T-helper 17 cell (primary cell): Measurements from ENCODE around the gene MAGI1. TPM values are rescaled to one million over a fixed set of nuclear protein-coding genes. Genes with fewer than 3 reads are reported as not detected.

Experiments
- ATAC-seq: fragments of 150-1000 bp; cut with Tn5 transposase; 2 replicates; pipeline ENCODE4 v1.10.0; 2021; ENCODE audit warnings: mild to moderate bottlenecking, moderate library complexity
- DNase-seq, 3 donors: peaks; one replicate each; pipeline versions ENCODE4 v3.0.0 to v3.0.0-alpha.2; 2020 to 2021
- H3K9me3 ChIP-seq: one replicate; pipeline ENCODE4 v1.7.0; 2013; ENCODE audit warnings: low read length, mild to moderate bottlenecking; ENCODE audit not compliant: control insufficient read depth, poor library complexity, severe bottlenecking
- H3K27ac Mint-ChIP-seq: one replicate; pipeline ENCODE4 v1.8.0; 2022; ENCODE audit warnings: mild to moderate bottlenecking, moderate library complexity, mixed read lengths
- H3K27me3 Mint-ChIP-seq: one replicate; pipeline ENCODE4 v1.8.0; 2022; ENCODE audit warnings: mixed read lengths
- H3K36me3 Mint-ChIP-seq: one replicate; pipeline ENCODE4 v1.8.0; 2022; ENCODE audit warnings: low read depth, mixed read lengths
- H3K4me1 Mint-ChIP-seq: one replicate; pipeline ENCODE4 v1.8.0; 2022; ENCODE audit warnings: mild to moderate bottlenecking, mixed read lengths
- H3K4me3 Mint-ChIP-seq: one replicate; pipeline ENCODE4 v1.8.0; 2022; ENCODE audit warnings: mild to moderate bottlenecking, moderate library complexity, mixed read lengths
- total RNA-seq, 4 donors: library from RNA in 2 of 4; stranded (reverse) in 2 of 4; gene quantifications; one replicate each; pipeline ENCODE4 v1.2.3 and lab custom pipeline; 2022 to 2026

Gene MAGI1
- total RNA-seq, 2 donors from 2014 or later = not detected

DNA sequence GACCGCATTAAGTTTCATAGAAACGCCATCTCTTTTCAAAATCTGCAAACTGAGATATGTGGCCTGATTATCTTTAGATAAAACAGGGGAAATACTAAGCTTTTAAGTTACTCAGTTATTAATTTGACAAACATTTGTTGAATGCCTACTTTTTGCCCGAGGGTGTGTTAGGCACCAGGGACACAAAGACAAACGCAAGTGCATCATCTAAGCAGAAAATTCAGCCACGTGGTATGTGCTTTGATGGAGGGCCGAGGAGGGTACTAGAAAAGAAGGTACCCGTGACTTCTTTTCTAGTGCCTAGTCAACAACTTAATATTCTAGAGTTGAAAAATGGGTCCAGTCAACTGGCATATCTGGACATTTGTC is 594.3 kb downstream of the MAGI1 start:
- Mint-ChIP-seq H3K4me1 (no peaks in the 10 kb centered on the region), H3K36me3 (no peaks in the 10 kb centered on the region), H3K27ac (no peak overlapping the region), H3K27me3 (no peaks in the 10 kb centered on the region), H3K4me3 (no peak overlapping the region)
- DNase-seq (no peak), ATAC-seq (no peak)
- H3K9me3 ChIP-seq = no peaks in the 10 kb centered on the region

DNA sequence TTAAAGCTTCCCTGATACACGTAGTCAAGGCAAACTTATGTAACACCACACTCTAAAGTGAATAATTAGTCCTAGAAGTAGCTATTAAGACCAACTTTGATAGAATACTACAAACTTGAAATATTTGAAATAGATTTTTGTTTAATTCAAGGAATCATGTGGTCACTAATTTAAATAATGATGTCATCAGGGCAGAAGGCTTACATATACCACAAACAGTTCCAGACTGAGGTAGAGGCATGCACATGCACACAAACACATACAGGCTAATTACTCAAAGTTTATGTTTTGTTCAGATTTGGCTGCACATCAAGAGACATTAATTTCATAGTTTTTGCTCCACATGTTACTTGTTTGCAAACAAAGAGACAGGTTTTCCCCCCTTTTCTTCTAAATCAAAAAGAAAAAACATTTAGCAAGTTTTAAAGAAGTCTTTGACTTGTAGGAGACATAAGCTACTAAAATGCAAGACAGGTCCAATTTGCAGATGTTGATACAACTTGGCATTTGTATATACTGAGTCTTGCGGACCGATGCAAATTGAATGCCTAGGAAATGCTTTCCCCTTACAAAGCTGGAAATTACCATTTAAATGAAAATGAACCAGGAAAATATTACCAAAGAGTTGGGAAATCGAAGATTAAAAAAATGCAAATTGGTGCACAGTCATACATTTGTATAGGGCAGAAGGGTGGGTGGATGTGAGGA is 594.8 kb downstream of the MAGI1 start:
- DNase-seq = no peak
- H3K27ac Mint-ChIP-seq = no peak overlapping the region
- H3K9me3 ChIP-seq = no peaks in the 10 kb centered on the region
- H3K36me3 Mint-ChIP-seq = no peaks in the 10 kb centered on the region
- H3K4me3 Mint-ChIP-seq = no peak overlapping the region
- H3K4me1 Mint-ChIP-seq = no peaks in the 10 kb centered on the region
- no peak for ATAC-seq
- H3K27me3 Mint-ChIP-seq = no peaks in the 10 kb centered on the region

DNA sequence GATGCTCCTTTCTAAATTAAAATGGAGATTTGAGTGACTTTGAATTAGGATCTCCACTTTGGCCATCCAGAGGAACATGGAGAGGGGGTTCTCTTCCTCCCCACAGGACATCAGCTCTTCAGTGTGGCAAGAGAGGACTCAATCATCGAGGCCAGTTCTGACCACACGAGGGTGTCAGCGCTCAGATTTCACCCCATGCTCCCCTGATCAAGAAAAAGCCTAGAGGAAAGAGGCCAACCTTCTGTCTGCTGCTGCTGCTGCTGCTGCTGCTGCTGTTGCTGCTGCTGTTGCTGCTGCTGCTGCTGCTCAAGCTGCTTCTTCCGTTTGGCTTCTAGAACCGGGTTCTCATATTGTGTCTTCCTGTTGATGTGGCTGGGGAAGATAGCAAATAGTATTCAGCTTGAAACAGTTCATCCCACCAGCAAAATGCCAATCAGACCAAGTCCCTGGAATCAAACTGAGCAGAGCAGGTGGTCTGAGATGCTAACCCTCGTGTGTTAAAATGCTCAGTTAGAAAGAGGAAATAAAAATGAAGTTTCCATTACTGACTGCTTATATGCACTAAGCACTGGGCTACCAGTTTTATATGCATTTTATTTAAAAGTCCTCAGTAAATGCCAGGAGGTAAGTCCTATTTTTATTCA is 599.0 kb downstream of the MAGI1 start:
- no peaks in the 10 kb centered on the region for H3K36me3 Mint-ChIP-seq
- H3K9me3 ChIP-seq = no peaks in the 10 kb centered on the region
- no peak overlapping the region for H3K4me3 Mint-ChIP-seq
- DNase-seq = no peak
- no peaks in the 10 kb centered on the region for H3K4me1 Mint-ChIP-seq
- ATAC-seq = no peak
- H3K27ac Mint-ChIP-seq = no peak overlapping the region
- H3K27me3 Mint-ChIP-seq = no peaks in the 10 kb centered on the region

DNA sequence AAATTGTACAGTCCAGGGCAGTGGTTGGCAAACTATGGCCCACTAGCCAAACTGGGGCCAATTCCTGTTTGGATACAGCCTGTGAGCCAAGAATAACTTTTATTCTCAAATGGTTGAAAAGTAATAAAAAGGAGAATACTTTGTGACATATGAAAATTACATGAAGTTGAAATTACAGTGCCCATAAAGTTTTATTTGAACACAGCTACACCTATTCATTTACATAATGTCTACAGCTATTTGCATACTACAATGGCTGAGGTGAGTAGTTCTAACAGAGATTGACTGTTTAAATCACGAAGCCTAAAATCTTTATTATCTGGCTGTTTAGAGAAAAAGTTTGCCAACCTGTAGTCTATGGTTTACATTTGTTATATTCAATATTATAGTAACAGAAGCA is 600.1 kb downstream of the MAGI1 start:
- H3K4me1 Mint-ChIP-seq = no peaks in the 10 kb centered on the region
- no peak overlapping the region for H3K27ac Mint-ChIP-seq
- no peak for ATAC-seq
- H3K36me3 Mint-ChIP-seq = no peaks in the 10 kb centered on the region
- no peak for DNase-seq
- no peaks in the 10 kb centered on the region for H3K27me3 Mint-ChIP-seq
- no peaks in the 10 kb centered on the region for H3K9me3 ChIP-seq
- no peak overlapping the region for H3K4me3 Mint-ChIP-seq

DNA sequence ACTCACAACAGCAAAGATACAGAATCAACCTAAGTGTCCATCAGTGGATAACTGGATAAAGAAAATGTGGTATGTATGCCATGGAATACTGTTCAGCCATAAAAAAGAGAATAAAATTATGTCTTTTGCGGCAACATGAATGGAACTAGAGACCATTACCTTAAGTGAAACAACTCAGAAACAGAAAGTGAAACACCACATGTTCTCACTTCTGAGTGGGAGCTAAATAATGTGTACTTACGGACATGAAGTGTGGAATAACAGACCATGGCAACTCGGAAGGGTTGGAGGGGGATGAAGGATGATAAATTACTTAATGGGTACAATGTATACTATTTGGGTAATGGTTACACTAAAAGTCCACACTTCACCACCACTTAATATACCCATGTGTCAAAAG is 600.6 kb downstream of the MAGI1 start:
- no peaks in the 10 kb centered on the region for H3K27me3 Mint-ChIP-seq
- no peaks in the 10 kb centered on the region for H3K36me3 Mint-ChIP-seq
- H3K27ac Mint-ChIP-seq = no peak overlapping the region
- H3K4me1 Mint-ChIP-seq = no peaks in the 10 kb centered on the region
- ATAC-seq (no peak), DNase-seq (no peak)
- H3K9me3 ChIP-seq = no peaks in the 10 kb centered on the region
- H3K4me3 Mint-ChIP-seq = no peak overlapping the region

DNA sequence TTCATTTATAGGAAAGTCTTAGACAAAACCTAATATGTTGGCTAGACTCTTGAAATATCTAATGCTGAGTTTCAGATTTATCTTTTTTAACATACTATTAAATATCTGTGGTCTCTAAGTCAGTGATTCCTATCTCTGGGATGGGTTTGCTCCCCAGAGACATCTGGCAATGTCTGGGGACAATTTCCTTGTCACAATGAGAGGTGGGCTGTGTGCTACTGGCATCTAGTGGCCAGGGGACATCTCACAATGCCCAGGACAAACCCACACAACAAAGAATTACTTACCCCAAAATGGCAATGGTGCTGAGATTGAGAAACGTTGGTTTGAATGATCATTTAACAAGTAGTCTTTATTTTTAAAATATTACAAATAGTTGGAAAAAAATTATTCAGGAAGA is 602.1 kb downstream of the MAGI1 start:
- H3K27ac Mint-ChIP-seq = no peak overlapping the region
- DNase-seq (no peak), ATAC-seq (no peak)
- H3K27me3 Mint-ChIP-seq = no peaks in the 10 kb centered on the region
- no peak overlapping the region for H3K4me3 Mint-ChIP-seq
- no peaks in the 10 kb centered on the region for H3K9me3 ChIP-seq
- no peaks in the 10 kb centered on the region for H3K4me1 Mint-ChIP-seq
- H3K36me3 Mint-ChIP-seq = no peaks in the 10 kb centered on the region

DNA sequence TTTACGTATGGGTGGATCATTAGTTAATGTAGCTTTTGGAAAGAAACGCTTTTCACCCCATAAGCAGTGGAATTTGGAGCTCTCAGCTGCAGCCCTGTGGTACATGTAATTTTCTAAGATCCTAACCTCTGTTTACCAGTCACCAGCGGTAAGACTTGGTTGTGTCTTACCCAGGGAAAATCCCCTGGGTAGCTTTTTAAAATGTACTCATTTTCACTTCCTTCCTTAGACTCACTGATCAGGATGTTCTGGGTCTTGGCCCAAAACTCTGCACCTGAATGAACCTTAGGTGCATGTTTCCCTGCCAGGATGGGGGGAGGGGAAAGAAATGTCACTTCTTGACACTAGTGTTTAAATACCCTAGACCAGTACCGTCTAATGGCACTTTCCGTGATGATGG is 605.2 kb downstream of the MAGI1 start:
- no peak for ATAC-seq
- no peaks in the 10 kb centered on the region for H3K9me3 ChIP-seq
- no peaks in the 10 kb centered on the region for H3K4me1 Mint-ChIP-seq
- DNase-seq = no peak
- no peak overlapping the region for H3K27ac Mint-ChIP-seq
- no peak overlapping the region for H3K4me3 Mint-ChIP-seq
- no peaks in the 10 kb centered on the region for H3K27me3 Mint-ChIP-seq
- H3K36me3 Mint-ChIP-seq = no peaks in the 10 kb centered on the region

DNA sequence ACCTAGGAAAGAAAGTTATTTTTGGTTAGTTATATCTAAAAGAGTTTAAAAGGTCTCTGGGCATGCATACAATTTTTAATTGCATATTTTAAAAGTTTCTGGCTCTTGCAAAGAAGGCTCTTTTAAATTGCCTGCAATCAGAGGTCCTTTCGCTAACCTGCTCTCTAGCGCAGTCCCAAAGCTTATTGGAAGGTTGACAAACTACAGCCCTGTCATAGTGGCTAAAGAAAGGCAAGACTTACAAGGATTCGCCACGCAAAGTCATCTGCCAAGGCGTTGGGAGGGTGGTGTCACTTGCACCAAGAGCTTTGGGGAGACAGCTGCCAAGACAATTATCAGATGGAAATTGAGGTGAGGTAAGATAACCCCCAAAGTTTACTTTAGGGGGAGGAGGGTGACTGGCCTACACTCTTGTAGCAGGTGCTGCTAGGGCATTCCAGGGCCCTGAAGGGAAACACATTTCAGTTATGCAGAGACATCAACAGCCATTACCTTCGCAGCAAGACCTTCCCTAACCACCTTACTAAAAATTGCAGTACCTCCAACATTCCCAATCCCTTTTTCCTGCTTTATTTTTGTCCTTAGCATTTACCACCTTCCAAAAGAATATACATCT is 606.2 kb downstream of the MAGI1 start:
- ATAC-seq = no peak
- H3K9me3 ChIP-seq = no peaks in the 10 kb centered on the region
- no peak for DNase-seq
- no peak overlapping the region for H3K4me3 Mint-ChIP-seq
- no peaks in the 10 kb centered on the region for H3K4me1 Mint-ChIP-seq
- H3K27me3 Mint-ChIP-seq = no peaks in the 10 kb centered on the region
- no peaks in the 10 kb centered on the region for H3K36me3 Mint-ChIP-seq
- H3K27ac Mint-ChIP-seq = no peak overlapping the region

DNA sequence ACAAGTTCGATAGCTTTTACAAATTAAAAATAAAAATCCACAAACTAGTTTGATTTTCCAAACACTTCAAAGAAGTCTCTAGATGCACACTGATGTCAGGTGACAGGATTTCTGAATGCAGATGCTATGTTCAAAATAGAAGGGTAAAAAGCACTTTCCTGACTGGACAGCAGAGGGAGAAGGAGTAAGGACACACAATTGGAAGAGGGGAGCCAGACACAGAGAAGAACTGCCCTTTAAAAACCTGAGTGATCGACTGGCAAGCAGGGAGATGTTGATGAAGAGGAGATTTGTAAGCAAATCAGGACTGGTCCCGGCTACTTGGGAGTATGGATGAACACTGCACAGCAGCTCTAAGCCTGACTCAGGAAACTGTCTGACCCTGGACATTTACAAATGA is 612.8 kb downstream of the MAGI1 start:
- DNase-seq (no peak), ATAC-seq (no peak)
- H3K9me3 ChIP-seq = no peaks in the 10 kb centered on the region
- Mint-ChIP-seq H3K4me1 (no peaks in the 10 kb centered on the region), H3K36me3 (no peaks in the 10 kb centered on the region), H3K27me3 (no peaks in the 10 kb centered on the region), H3K27ac (no peak overlapping the region), H3K4me3 (no peak overlapping the region)

DNA sequence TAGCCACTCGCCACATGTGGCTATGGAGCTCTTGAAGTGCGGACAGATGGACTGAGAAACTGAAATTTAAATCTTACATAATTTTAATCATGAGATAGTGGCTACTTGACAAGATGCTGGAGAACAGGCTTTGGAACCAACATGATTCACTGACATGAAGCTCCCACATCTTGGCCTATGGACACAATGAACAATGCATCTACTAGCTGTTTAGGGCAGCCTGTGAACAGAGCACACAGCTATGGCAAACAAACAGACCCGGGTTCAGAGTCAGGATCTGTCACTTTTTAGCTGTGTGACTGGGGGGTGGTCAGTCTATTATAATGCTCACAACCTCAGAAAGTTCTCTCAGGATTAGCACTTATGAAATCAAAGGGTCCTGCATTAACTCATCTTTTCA is 616.6 kb downstream of the MAGI1 start:
- no peaks in the 10 kb centered on the region for H3K9me3 ChIP-seq
- H3K27me3 Mint-ChIP-seq = no peaks in the 10 kb centered on the region
- no peak for ATAC-seq
- no peak for DNase-seq
- H3K4me1 Mint-ChIP-seq = no peaks in the 10 kb centered on the region
- no peak overlapping the region for H3K27ac Mint-ChIP-seq
- H3K36me3 Mint-ChIP-seq = no peaks in the 10 kb centered on the region
- H3K4me3 Mint-ChIP-seq = no peak overlapping the region

DNA sequence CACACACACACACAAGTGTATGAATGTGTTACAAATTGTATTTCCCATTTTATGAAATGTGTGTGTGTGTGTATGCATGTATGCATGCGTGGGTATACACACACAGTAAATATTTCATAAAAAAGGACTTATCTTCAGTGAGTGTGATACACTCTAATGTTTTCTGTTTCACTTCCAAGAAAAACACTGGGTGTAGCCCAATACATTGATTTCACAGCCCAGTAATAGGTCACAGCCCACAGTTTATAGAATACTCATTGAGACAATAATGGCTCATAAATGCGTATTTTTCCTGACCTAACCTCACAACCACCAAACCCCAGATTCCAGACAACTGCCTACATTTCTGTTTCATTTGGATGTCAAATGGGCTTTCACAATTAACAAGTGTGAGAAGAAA is 619.5 kb downstream of the MAGI1 start:
- Mint-ChIP-seq H3K4me1 (no peaks in the 10 kb centered on the region), H3K4me3 (no peak overlapping the region), H3K36me3 (no peaks in the 10 kb centered on the region), H3K27ac (no peak overlapping the region), H3K27me3 (no peaks in the 10 kb centered on the region)
- no peak for ATAC-seq
- DNase-seq = no peak
- no peaks in the 10 kb centered on the region for H3K9me3 ChIP-seq

DNA sequence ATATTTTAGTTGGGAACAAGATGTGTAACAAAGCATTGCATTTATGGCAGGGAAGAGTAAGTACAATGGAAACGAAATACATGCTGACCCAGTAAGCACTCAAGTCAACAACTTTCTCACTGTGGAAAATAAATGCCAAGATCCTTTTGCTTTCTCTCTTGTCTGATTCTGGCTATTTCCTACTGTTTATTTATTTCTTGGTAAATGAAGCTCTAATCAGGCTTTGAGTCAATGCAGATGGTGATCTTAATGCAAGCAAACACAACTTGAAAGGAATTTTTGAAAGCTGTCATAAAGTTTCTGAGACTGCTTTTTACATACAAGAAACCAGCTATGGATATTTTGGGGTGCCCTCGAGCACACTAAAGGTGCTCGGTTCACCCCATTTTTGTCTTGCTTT is 624.8 kb downstream of the MAGI1 start:
- no peak for ATAC-seq
- Mint-ChIP-seq H3K36me3 (no peaks in the 10 kb centered on the region), H3K4me3 (no peak overlapping the region), H3K27me3 (no peaks in the 10 kb centered on the region), H3K27ac (no peak overlapping the region), H3K4me1 (no peaks in the 10 kb centered on the region)
- H3K9me3 ChIP-seq = no peaks in the 10 kb centered on the region
- no peak for DNase-seq

DNA sequence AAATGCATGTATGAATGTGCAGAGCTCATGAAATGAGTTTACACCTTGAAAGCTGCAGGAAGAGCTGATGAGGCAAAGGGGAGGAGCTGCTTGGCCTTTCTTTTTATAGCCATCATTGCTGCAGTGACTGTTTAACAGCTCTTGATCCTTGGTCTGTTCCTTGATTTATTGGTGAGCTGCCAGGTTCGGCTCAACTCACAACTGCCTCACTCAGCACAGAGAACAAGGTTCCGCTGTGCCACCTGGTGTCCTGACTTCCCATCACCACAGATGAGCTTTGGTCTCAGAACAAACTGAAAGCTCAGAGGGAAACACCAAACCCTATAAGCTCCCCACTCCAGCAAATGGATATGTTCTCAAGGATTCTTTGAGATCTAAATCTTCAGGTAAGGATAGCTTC is 626.1 kb downstream of the MAGI1 start:
- Mint-ChIP-seq H3K36me3 (no peaks in the 10 kb centered on the region), H3K27ac (no peak overlapping the region), H3K4me3 (no peak overlapping the region), H3K4me1 (no peaks in the 10 kb centered on the region), H3K27me3 (no peaks in the 10 kb centered on the region)
- no peak for DNase-seq
- ATAC-seq = no peak
- H3K9me3 ChIP-seq = no peaks in the 10 kb centered on the region

DNA sequence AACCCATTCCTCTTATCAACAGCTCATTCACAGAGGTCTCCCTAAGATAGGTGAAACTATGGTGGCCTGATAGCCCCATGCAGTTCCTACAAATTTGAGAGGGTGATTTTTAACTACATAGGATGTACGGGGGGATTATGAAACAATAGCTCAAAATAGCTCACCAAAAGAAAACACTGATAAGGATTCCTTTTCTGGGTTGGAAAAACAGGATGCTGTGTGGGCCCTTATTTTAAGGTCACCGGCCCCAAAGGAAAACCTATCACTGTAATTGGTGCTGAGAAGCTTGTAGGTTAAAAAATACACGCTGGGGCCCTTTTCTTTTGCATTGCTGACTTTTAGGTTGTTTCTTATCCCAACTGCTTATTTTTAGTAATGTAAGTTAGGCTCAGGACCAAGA is 627.4 kb downstream of the MAGI1 start:
- no peak overlapping the region for H3K4me3 Mint-ChIP-seq
- DNase-seq (no peak), ATAC-seq (no peak)
- no peaks in the 10 kb centered on the region for H3K9me3 ChIP-seq
- H3K4me1 Mint-ChIP-seq = no peaks in the 10 kb centered on the region
- no peaks in the 10 kb centered on the region for H3K27me3 Mint-ChIP-seq
- H3K27ac Mint-ChIP-seq = no peak overlapping the region
- no peaks in the 10 kb centered on the region for H3K36me3 Mint-ChIP-seq
